Neuronal stem cell (in vitro differentiated cells): Measurements from ENCODE around the gene INTS13.
"Not testable (repeated sequence)": the region's sequence is repeated elsewhere in the genome, so short reads cannot be mapped to it uniquely, and the experiment has no call there.

Source experiments
- DNase-seq: peaks from one replicate; pipeline ENCODE4 v3.0.0-alpha.2; 2013; ENCODE audit warnings: low spot score
- H2AFZ ChIP-seq: one replicate; pipeline ENCODE4 v1.6.1; 2013; ENCODE audit warnings: mild to moderate bottlenecking, low read length, inconsistent platforms
- H2AK5ac ChIP-seq: 2 replicates; pipeline ENCODE4 v1.6.1; 2013; ENCODE audit warnings: low read depth, mild to moderate bottlenecking, inconsistent platforms, low read length, moderate library complexity, mixed read lengths
- H2BK120ac ChIP-seq: 2 replicates; pipeline ENCODE4 v1.6.1; 2013; ENCODE audit warnings: low read depth, mild to moderate bottlenecking, inconsistent platforms, low read length, moderate library complexity, mixed read lengths
- H2BK12ac ChIP-seq: one replicate; pipeline ENCODE4 v1.6.1; 2013; ENCODE audit warnings: low read length, inconsistent platforms
- H2BK15ac ChIP-seq: 2 replicates; pipeline ENCODE4 v1.6.1; 2013; ENCODE audit warnings: mild to moderate bottlenecking, low read length, inconsistent platforms, mixed read lengths
- H2BK5ac ChIP-seq: one replicate; pipeline ENCODE4 v1.6.1; 2013; ENCODE audit warnings: inconsistent platforms, mild to moderate bottlenecking, low read length, moderate library complexity
- H3K14ac ChIP-seq: one replicate; pipeline ENCODE4 v1.6.1; 2013; ENCODE audit warnings: low read length, inconsistent platforms
- H3K18ac ChIP-seq: 2 replicates; pipeline ENCODE4 v1.6.1; 2013; ENCODE audit warnings: low read length, inconsistent platforms
- H3K23ac ChIP-seq: 2 replicates; pipeline ENCODE4 v1.6.1; 2013; ENCODE audit warnings: low read depth, mild to moderate bottlenecking, mixed read lengths, low read length, inconsistent platforms; ENCODE audit not compliant: poor library complexity
- H3K27ac ChIP-seq: replicated peaks from 3 replicates; pipeline ENCODE4 v1.5.1; 2013; ENCODE audit warnings: low read length, inconsistent platforms
- H3K27me3 ChIP-seq, 3 experiments: 2 replicates each; pipeline ENCODE4 v1.6.1; 2013; ENCODE audit warnings: low read length in 3 of 3, mild to moderate bottlenecking in 2 of 3, inconsistent platforms in 1 of 3, low read depth in 1 of 3, mixed read lengths in 1 of 3, moderate library complexity in 1 of 3; ENCODE audit not compliant: control insufficient read depth in 3 of 3, insufficient read depth in 3 of 3
- H3K36me3 ChIP-seq, 2 donors: replicated peaks in 1 of 2; 2 replicates each; pipeline ENCODE4 v1.6.1; 2013; ENCODE audit warnings: low read length in 2 of 2; ENCODE audit not compliant: control insufficient read depth in 2 of 2, insufficient read depth in 2 of 2
- H3K4ac ChIP-seq: 2 replicates; pipeline ENCODE4 v1.6.1; 2013; ENCODE audit warnings: inconsistent platforms, mild to moderate bottlenecking, low read length, moderate library complexity
- H3K4me1 ChIP-seq, 2 donors: 1 replicate in 1 of 2; 2 replicates in 1 of 2; pipeline ENCODE4 v1.6.1; 2013; ENCODE audit warnings: low read length in 2 of 2, low read depth in 1 of 2; ENCODE audit not compliant: control insufficient read depth in 2 of 2, insufficient read depth in 1 of 2
- H3K4me2 ChIP-seq: one replicate; pipeline ENCODE4 v1.6.1; 2013; ENCODE audit warnings: mild to moderate bottlenecking, low read length, inconsistent platforms; ENCODE audit not compliant: insufficient read depth, poor library complexity, severe bottlenecking
- H3K4me3 ChIP-seq, 2 donors: 2 replicates each; pipeline ENCODE4 v1.5.1; 2013; ENCODE audit warnings: low read length in 2 of 2, mild to moderate bottlenecking in 2 of 2, inconsistent platforms in 1 of 2, moderate library complexity in 1 of 2
- H3K79me1 ChIP-seq: one replicate; pipeline ENCODE4 v1.6.1; 2013; ENCODE audit warnings: low read depth, mild to moderate bottlenecking, inconsistent platforms, low read length, moderate library complexity
- H3K9ac ChIP-seq: one replicate; pipeline ENCODE4 v1.6.1; 2013; ENCODE audit warnings: mild to moderate bottlenecking, low read depth, low read length, inconsistent platforms; ENCODE audit not compliant: poor library complexity
- H3K9me3 ChIP-seq, 2 donors: replicated peaks in 1 of 2; 2 replicates each; pipeline versions ENCODE3 to v1.6.1; 2013; ENCODE audit warnings: low read length in 2 of 2, mild to moderate bottlenecking in 2 of 2, inconsistent platforms in 1 of 2, low read depth in 1 of 2, mixed read lengths in 1 of 2, moderate library complexity in 1 of 2; ENCODE audit not compliant: control insufficient read depth in 2 of 2, insufficient read depth in 1 of 2
- H4K8ac ChIP-seq: one replicate; pipeline ENCODE4 v1.6.1; 2013; ENCODE audit warnings: low read depth, mild to moderate bottlenecking, inconsistent platforms, low read length, moderate library complexity
- H4K91ac ChIP-seq: one replicate; pipeline ENCODE4 v1.6.1; 2013; ENCODE audit warnings: low read length, low read depth, mild to moderate bottlenecking, inconsistent platforms; ENCODE audit not compliant: poor library complexity
- WGBS, 2 donors: extraction: QIAGEN DNeasy Blood & Tissue Kit; methylation state at CpG; one replicate each; pipeline ENCODE4 v1.1.7; 2013; ENCODE audit warnings: missing lambda C conversion rate in 2 of 2, mixed read lengths in 1 of 2; ENCODE audit not compliant: insufficient read length in 2 of 2, insufficient replicate concordance in 1 of 2; ENCODE audit errors: extremely low coverage in 2 of 2; 5-methylcytosine and 5-hydroxymethylcytosine counted together

Gene INTS13

GRCh38 chr12:26868447-26869103 lies 69.2 kb downstream of the INTS13 start:
- Histone ChIP-seq H3K4ac (no peak overlapping the region), H3K4me1 (no peaks in the 10 kb centered on the region), H2AK5ac (no peak overlapping the region), H3K14ac (no peak overlapping the region), H3K27me3 (peaks cover 0 to 14% (median 0%) of the 10 kb centered on the region in 3 experiments), H3K4me2 (no peak overlapping the region), H4K91ac (no peak overlapping the region), H3K36me3 (no peaks in the 10 kb centered on the region), H3K23ac (no peak overlapping the region), H3K9me3 (no peaks in the 10 kb centered on the region), H3K9ac (no peak overlapping the region), H2BK120ac (no peak overlapping the region), H2BK12ac (no peak overlapping the region), H3K79me1 (no peaks in the 10 kb centered on the region), H2BK5ac (no peak overlapping the region), H2BK15ac (no peak overlapping the region), H3K27ac (no peak overlapping the region), H4K8ac (no peak overlapping the region), H3K4me3 (no peak overlapping the region), H2AFZ (no peak overlapping the region), H3K18ac (no peak overlapping the region)
- DNase-seq = no peak
- no CpG with 5 or more reads among the region's 3 CpGs for WGBS, 2 donors

DNA sequence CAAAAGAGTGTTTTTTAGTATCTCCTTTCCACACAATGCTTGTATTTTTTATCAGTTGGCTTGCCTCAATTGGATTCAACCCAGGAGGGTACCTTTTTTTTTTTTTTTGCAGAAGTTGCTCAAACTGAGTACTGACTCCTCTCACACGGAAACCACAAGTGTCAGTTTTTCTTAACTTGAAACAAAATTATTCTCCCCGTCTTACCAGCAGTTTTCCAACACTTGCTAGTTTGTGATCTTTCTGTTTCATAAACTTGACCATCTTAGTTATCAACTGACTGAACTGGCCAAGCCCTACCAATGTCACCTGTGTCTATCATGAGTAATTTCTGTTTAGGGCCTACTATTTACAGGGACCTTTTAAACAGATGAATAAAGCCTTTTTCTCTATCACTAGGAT lies 70.7 kb downstream of the INTS13 start:
- Histone ChIP-seq H2BK15ac (no peak overlapping the region), H3K4me3 (no peak overlapping the region), H3K27me3 (peaks cover 0 to 14% (median 0%) of the 10 kb centered on the region in 3 experiments), H3K4me1 (no peaks in the 10 kb centered on the region), H3K9ac (no peak overlapping the region), H3K36me3 (no peaks in the 10 kb centered on the region), H3K4ac (no peak overlapping the region), H4K91ac (no peak overlapping the region), H3K14ac (no peak overlapping the region), H3K4me2 (no peak overlapping the region), H2AK5ac (no peak overlapping the region), H2AFZ (no peak overlapping the region), H4K8ac (no peak overlapping the region), H3K27ac (no peak overlapping the region), H2BK12ac (no peak overlapping the region), H3K79me1 (no peaks in the 10 kb centered on the region), H2BK120ac (no peak overlapping the region), H3K23ac (no peak overlapping the region), H3K18ac (no peak overlapping the region), H2BK5ac (no peak overlapping the region), H3K9me3 (no peaks in the 10 kb centered on the region)
- WGBS, 2 donors = no CpG with 5 or more reads among the region's 2 CpGs
- no peak for DNase-seq

- no peak for DNase-seq
- H3K4me2 ChIP-seq = no peak overlapping the region
- H3K4me3 ChIP-seq = no peak overlapping the region
- no peak overlapping the region for H3K14ac ChIP-seq
- no peaks in the 10 kb centered on the region for H3K4me1 ChIP-seq
- H2BK120ac ChIP-seq = no peak overlapping the region
- H2BK12ac ChIP-seq = no peak overlapping the region
- H3K9ac ChIP-seq = no peak overlapping the region
- no peaks in the 10 kb centered on the region for H3K79me1 ChIP-seq
- no peak overlapping the region for H3K4ac ChIP-seq
- no peak overlapping the region for H4K8ac ChIP-seq
- no peaks in the 10 kb centered on the region for H3K36me3 ChIP-seq
- H2AFZ ChIP-seq = no peak overlapping the region
- no peak overlapping the region for H3K23ac ChIP-seq
- H3K27ac ChIP-seq = no peak overlapping the region
- no peak overlapping the region for H2BK15ac ChIP-seq
- no peak overlapping the region for H2BK5ac ChIP-seq
- H3K27me3 ChIP-seq = no peaks in the 10 kb centered on the region
- no CpG with 5 or more reads among the region's 4 CpGs for WGBS, 2 donors
- no peak overlapping the region for H4K91ac ChIP-seq
- H2AK5ac ChIP-seq = no peak overlapping the region
- H3K18ac ChIP-seq = no peak overlapping the region
- no peaks in the 10 kb centered on the region for H3K9me3 ChIP-seq
These were observed 74.3 kb downstream of the INTS13 start for GRCh38 chr12:26863515-26863914.

GRCh38 chr12:26862787-26863186 lies 75.0 kb downstream of the INTS13 start:
- WGBS, 2 donors = no CpG with 5 or more reads among the region's 3 CpGs
- H2BK12ac ChIP-seq, H3K4me3 ChIP-seq, H4K8ac ChIP-seq, H3K4ac ChIP-seq, H2BK15ac ChIP-seq, H3K14ac ChIP-seq, H2BK5ac ChIP-seq, H3K4me2 ChIP-seq, H2BK120ac ChIP-seq, H3K9me3 ChIP-seq, H2AK5ac ChIP-seq, H3K27ac ChIP-seq, DNase-seq, H2AFZ ChIP-seq, H3K27me3 ChIP-seq, H4K91ac ChIP-seq, H3K36me3 ChIP-seq, H3K23ac ChIP-seq, H3K79me1 ChIP-seq, H3K4me1 ChIP-seq, H3K9ac ChIP-seq, H3K18ac ChIP-seq: not testable (repeated sequence)
